Peyer's patch (tissue), 4 donors: ENCODE data around the gene SGCA. TPM values are rescaled to one million over a fixed set of nuclear protein-coding genes. Genes with fewer than 3 reads are reported as not detected.

Experiments used
- DNase-seq, 3 donors: peaks; one replicate each; pipeline ENCODE4 v3.0.0-alpha.2; 2017 to 2019
- H3K27ac ChIP-seq, 4 donors: fragments of 200-600 bp; sonication (generic); one replicate each; pipeline ENCODE4 v1.5.1; 2016 to 2019
- H3K27me3 ChIP-seq, 2 donors: fragments of 200-600 bp; sonication (generic); one replicate each; pipeline ENCODE4 v1.5.1; 2019
- H3K36me3 ChIP-seq, 3 donors: fragments of 200-600 bp; sonication (generic); one replicate each; pipeline ENCODE4 v1.5.1; 2016 to 2019
- H3K4me1 ChIP-seq, 4 donors: fragments of 200-600 bp; sonication (generic); one replicate each; pipeline ENCODE4 v1.5.1; 2016 to 2019
- H3K4me3 ChIP-seq, 4 donors: fragments of 200-600 bp; sonication (generic); 1 replicate in 3 of 4; 2 replicates in 1 of 4; pipeline ENCODE4 v1.5.1; 2016 to 2019; ENCODE audit warnings: mild to moderate bottlenecking in 1 of 4
- H3K9me3 ChIP-seq, 4 donors: fragments of 200-600 bp; sonication (generic); one replicate each; pipeline ENCODE4 v1.5.1; 2016 to 2019; ENCODE audit warnings: mild to moderate bottlenecking in 1 of 4
- POLR2A ChIP-seq, 2 donors: fragments of 450-650 bp; IDR thresholded peaks; one replicate each; pipeline ENCODE4 v1.5.1; 2017; ENCODE audit warnings: antibody characterized with exemption in 2 of 2, mild to moderate bottlenecking in 2 of 2, moderate library complexity in 2 of 2
- total RNA-seq, 4 donors: library from RNA; depleted of rRNA; stranded (reverse); fragments of >200 nt; gene quantifications; one replicate each; pipeline ENCODE4 v1.1.0, GENCODE V29; 2016
- TF ChIP-seq, protein P1 (sequence below), 6 experiments: fragments of 450-650 bp in 4 of 6; fragments of 200-600 bp in 2 of 6; sonication (generic) in 1 of 6; IDR thresholded peaks; one replicate each; pipeline ENCODE4 v1.5.1; 2017 to 2019; ENCODE audit warnings: antibody characterized with exemption in 6 of 6, mild to moderate bottlenecking in 3 of 6, moderate library complexity in 1 of 6

The SGCA gene
- total RNA-seq, 4 donors from 2014 or later, result 2.9 to 3.5 (median 3.5) TPM; not detected in 1

DNA sequence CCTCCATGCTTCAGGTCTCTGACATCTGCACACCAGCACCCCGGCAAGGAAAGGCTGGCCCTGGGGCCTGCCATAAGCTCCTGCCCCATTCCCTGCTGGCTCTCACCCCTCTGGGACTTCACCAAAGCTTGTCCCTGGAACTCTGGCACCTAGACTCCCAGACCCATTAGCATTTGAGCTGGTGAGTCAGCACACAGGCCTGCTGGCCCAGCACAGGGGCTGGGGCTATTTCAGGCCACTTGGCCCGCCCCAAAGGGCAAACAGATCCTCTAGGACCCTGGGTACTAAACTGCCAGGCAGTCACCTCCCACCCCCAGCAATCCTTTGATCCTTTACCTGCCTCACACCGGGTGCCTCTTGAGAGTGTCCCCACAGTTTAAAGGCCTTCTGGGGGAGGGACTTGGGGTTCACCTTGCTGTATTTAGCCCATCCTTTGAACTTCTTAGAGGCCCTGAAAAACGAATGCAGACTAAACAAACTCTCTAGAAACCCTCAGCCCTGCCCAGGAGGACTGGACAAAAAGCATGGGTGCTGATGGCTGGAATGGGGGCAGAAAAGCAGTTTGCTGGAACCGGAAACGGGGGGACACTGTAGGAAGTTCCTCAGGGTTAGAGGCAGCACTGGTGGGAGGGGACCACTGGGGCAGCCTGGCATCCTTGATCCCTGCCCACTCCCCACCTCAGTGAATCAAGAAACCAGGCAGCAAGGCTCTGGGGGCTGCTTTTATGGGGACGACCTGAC is 32.6 kb upstream of the SGCA start:
- peaks cover 0 to 39% (median 0%) of the 10 kb centered on the region in 3 donors for H3K36me3 ChIP-seq
- H3K27ac ChIP-seq, result peak overlapping the region in 2 of 4 donors; percentile 2 to 25
- H3K4me3 ChIP-seq, result no peak overlapping the region
- TF ChIP-seq, protein P1, sequence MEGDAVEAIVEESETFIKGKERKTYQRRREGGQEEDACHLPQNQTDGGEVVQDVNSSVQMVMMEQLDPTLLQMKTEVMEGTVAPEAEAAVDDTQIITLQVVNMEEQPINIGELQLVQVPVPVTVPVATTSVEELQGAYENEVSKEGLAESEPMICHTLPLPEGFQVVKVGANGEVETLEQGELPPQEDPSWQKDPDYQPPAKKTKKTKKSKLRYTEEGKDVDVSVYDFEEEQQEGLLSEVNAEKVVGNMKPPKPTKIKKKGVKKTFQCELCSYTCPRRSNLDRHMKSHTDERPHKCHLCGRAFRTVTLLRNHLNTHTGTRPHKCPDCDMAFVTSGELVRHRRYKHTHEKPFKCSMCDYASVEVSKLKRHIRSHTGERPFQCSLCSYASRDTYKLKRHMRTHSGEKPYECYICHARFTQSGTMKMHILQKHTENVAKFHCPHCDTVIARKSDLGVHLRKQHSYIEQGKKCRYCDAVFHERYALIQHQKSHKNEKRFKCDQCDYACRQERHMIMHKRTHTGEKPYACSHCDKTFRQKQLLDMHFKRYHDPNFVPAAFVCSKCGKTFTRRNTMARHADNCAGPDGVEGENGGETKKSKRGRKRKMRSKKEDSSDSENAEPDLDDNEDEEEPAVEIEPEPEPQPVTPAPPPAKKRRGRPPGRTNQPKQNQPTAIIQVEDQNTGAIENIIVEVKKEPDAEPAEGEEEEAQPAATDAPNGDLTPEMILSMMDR (IDR thresholded peaks at IDR 0.05), result no peak
- no peak for TF ChIP-seq POLR2A (IDR thresholded peaks at IDR 0.05)
- H3K4me1 ChIP-seq, result peaks cover 0 to 35% (median 15%) of the 10 kb centered on the region in 4 donors
- DNase-seq, result no peak
- peaks cover 0 to 11% of the 10 kb centered on the region in 2 donors for H3K27me3 ChIP-seq
- no peaks in the 10 kb centered on the region for H3K9me3 ChIP-seq

DNA sequence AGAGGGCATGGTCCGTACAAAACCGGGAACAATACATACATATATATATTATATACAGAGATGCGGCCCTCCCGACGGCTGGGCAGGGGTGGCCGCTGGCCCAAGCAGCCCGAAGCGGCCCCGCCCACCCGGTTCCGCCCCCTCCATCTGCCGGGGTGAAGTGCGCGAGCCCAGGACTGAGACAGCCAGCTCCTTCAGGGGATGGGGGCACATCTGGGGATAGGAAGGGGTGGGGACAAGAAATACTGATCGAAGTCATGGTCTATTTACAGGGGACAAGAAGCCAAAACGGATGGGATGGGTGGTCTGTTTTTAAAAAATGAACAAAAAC is 32.1 kb upstream of the SGCA start:
- H3K36me3 ChIP-seq, result peaks cover 0 to 45% (median 3%) of the 10 kb centered on the region in 3 donors
- H3K4me3 ChIP-seq, result no peak overlapping the region
- H3K27ac ChIP-seq, result no peak overlapping the region
- H3K27me3 ChIP-seq, result peaks cover 0 to 11% of the 10 kb centered on the region in 2 donors
- no peak for DNase-seq
- H3K4me1 ChIP-seq, result peaks cover 0 to 30% (median 14%) of the 10 kb centered on the region in 4 donors
- H3K9me3 ChIP-seq, result no peaks in the 10 kb centered on the region
- TF ChIP-seq, protein P1 (IDR thresholded peaks at IDR 0.05), result no peak
- TF ChIP-seq POLR2A (IDR thresholded peaks at IDR 0.05), result no peak

DNA sequence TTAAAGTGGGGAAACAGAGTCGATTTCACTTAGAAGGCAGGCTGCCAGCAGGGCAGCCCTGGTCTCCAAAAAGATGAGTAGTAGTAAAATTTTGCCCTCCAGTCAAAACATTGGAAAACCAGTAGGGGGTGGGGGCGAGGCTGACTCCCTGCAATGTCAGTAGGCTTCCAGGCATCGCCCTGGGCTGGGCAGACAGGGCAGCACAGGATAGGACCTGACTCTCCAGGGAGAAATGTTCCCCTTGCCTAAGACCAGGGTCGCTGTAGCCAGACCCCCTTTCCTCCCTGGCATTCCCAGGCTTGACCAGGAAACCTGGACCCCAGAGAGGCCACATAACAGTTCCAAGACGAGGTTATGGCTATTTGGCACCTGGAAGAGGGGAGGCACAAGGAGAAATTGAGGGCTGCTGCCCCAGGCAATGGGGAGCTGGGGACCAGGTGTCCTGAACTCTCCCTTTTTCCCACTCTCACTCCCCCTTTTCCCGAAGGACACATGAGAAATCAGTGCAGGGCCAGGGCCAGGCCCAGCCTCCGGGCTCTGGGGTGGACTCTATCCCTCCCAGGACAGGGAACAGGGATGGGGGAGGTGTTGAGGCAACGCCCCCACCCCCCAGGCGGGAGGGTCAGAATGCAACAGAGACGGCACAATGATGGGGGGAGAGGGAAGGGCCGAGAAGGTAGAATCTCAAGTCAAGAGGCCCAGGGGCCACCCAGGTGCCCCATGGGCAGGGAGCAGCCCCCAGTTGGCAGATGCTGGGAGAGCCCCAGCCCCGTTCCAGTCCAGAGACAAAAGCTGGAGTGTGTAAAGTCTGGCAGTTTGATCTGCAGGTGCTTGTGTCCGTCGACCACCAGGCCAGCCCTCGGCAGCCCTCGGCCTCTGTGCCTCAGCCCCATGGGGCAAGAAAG is 31.3 kb upstream of the SGCA start:
- H3K36me3 ChIP-seq, result peaks cover 0 to 52% (median 5%) of the 10 kb centered on the region in 3 donors
- no peak for DNase-seq
- peaks cover 0 to 23% (median 8%) of the 10 kb centered on the region in 4 donors for H3K4me1 ChIP-seq
- TF ChIP-seq, protein P1 (IDR thresholded peaks at IDR 0.05), result no peak
- TF ChIP-seq POLR2A (IDR thresholded peaks at IDR 0.05), result no peak
- no peak overlapping the region for H3K27ac ChIP-seq
- H3K9me3 ChIP-seq, result no peaks in the 10 kb centered on the region
- no peak overlapping the region for H3K4me3 ChIP-seq
- peaks cover 0 to 5% of the 10 kb centered on the region in 2 donors for H3K27me3 ChIP-seq

DNA sequence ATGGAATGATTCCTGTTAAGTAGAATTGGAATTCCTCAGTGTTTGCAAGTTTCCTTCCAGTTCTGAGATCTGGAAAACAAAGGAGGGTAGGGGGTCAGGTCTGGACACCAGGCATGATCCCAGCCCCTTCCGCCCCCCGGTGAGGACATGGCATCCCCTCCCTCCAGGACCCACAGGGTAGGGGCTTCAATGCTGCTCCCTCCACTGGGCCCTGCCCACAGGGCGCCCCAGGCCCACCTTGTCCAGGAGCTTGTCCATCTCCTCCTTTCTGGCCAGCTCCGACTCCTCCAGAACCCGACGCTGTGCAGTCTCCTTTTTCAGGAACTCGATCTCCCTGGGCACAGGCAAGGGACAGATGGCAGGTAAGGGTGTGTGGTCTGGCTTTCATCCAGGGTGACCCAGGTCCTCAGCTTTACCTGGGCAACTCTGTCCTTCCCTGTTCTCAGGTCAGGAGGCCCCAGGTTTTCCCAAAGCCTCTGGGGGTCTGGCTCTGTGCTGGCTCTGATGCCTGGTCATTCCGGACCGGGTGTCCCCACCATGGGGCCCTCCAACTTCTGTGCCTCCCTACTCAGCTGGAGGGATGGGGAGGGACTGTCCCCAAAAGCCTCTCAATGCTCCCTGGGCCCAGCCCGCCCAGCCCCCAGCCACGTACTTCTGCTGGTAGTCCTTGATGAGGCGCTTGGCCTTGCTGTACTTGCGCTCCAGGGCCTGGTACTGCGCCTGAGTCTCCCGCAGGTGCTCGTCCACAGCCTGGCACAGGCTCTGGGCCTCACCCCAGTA is 30.3 kb upstream of the SGCA start:
- Histone ChIP-seq H3K4me3 (no peak overlapping the region), H3K9me3 (no peaks in the 10 kb centered on the region), H3K27ac (no peak overlapping the region), H3K27me3 (no peaks in the 10 kb centered on the region), H3K4me1 (peaks cover 0 to 18% (median 4%) of the 10 kb centered on the region in 4 donors), H3K36me3 (peaks cover 0 to 60% (median 5%) of the 10 kb centered on the region in 3 donors)
- no peak for DNase-seq
- TF ChIP-seq, protein P1 (IDR thresholded peaks at IDR 0.05), result no peak
- no peak for TF ChIP-seq POLR2A (IDR thresholded peaks at IDR 0.05)

DNA sequence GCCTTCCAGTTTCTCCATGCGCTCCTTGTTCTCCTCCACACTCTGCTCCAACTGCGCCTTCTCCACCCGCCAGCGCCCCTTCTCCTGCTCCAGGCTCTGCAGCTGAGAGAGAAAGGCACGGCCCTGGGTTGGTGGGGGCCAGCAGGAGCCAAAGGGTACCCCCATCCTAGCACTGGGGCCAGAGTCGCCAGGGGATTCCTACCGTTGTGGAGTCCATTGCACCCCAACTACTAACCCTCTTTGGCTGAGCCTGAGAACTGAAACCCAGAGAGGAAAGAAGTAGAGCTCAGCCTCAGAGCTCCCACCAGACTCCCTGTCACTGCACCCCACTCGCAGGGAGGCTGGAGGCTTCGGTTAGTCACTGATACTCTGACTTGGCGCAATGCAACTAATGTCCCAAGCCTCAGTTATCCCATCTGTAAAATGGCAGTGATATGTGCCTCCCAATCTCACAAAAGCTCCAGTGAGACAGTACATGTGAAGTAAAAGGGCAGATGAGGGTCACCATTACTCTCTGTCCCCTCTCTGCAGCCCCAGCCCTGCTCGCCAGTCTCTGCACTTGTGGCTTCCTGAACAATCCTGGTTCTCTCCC is 29.6 kb upstream of the SGCA start:
- DNase-seq, result no peak
- no peak for TF ChIP-seq POLR2A (IDR thresholded peaks at IDR 0.05)
- TF ChIP-seq, protein P1 (IDR thresholded peaks at IDR 0.05), result no peak
- peaks cover 0 to 25% (median 6%) of the 10 kb centered on the region in 4 donors for H3K4me1 ChIP-seq
- no peak overlapping the region for H3K4me3 ChIP-seq
- no peaks in the 10 kb centered on the region for H3K9me3 ChIP-seq
- H3K27me3 ChIP-seq, result no peaks in the 10 kb centered on the region
- H3K36me3 ChIP-seq, result peaks cover 0 to 67% (median 5%) of the 10 kb centered on the region in 3 donors
- no peak overlapping the region for H3K27ac ChIP-seq
